DMS114 treated with DMSO at 0.1 percent for 48 hours (cell line): ENCODE data around the gene PRKRIP1.
"Not testable (repeated sequence)": the region's sequence is repeated elsewhere in the genome, so short reads cannot be mapped to it uniquely, and the experiment has no call there.

Experiments
- DNase-seq: peaks from one replicate; lab custom pipeline; 2025; ENCODE audit not compliant: unreplicated experiment; lab: John Stamatoyannopoulos, UW

Gene PRKRIP1

DNA sequence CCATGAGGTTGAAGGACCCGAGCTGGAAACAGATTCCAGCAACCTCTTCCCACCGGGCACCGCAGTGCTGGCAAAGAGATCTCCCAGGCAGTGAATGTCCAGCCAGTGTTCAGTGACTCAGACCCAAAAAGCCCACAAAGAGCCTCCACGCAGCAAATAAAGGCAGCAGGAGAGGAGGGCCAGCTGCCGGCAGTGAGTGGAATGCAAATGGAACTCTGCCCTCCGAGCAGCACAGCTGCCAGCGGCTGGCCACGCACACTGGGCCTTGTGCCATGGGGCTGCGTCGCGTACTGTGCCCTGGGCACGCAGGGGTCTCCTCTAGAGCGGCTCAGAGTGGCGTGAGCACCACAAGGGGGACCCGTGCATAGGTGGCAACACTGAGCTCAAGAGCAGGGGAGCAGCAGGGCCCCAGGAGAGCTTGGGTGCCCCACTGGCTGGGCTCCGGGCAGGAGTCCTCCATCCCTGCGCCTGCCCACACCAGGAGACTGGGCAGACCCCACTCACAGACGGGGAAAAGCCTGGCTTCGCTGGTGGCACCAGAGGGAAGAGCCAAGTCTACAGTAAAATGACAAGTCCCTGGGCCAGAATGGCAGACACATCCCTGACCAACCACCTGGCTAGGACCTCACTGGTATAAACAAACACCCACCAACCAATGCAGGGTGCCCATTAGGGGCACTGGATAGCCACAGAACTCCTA, 78.7 kb downstream of the PRKRIP1 start:
- DNase-seq, result not testable (repeated sequence)
